GM19452 (cell line): ENCODE data around the gene GFOD2.
"Not testable (repeated sequence)": the region's sequence is repeated elsewhere in the genome, so short reads cannot be mapped to it uniquely, and the experiment has no call there.

Source experiments
- ATAC-seq: cut with Tn5 transposase; IDR thresholded peaks from one replicate; pipeline ENCODE4 v1.9.1; 2021; ENCODE audit not compliant: unreplicated experiment

The GFOD2 gene, protein sequence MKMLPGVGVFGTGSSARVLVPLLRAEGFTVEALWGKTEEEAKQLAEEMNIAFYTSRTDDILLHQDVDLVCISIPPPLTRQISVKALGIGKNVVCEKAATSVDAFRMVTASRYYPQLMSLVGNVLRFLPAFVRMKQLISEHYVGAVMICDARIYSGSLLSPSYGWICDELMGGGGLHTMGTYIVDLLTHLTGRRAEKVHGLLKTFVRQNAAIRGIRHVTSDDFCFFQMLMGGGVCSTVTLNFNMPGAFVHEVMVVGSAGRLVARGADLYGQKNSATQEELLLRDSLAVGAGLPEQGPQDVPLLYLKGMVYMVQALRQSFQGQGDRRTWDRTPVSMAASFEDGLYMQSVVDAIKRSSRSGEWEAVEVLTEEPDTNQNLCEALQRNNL

DNA sequence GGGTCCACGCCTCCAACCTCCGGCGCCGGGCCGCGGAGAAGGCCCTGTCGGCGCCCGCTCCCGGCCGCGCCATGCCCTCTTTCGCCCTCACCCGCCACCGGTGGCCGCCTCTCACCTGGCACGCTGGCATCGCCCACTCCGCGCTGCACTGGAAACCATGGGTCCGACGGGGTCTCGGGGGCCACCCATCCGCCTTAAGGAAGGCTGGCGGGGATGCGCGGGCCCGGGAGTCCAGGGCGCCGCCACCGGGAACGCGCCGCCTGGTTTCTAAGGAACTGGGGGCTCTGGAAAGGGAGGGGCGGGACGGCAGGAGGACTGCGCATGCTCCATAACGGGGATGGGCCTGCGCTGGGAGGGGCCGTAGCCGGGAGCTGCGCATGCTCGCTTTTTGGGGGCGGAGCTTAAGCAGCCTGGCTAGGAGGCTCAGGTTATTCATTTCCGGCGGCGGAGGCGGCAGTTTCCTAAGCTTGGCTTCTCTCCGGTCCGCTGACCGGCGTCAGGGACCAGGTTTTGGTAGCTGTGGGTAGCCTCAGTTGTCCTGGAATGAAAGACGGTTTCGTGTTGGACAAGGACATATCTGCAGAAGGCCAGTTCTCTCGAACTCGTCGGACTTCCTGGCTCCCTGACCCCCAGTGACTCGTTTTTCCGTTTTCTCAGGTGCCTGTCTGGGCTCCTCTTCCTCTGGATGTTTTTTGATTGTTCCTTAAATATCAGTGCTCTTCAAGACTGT lies at the start of gene GFOD2:
Gene GFOD2 (minus strand): TSS at position 269 of the 730 bp plus-strand sequence. CDS start 33,601 bp downstream, outside the sequence.
- peak; percentile 84 for ATAC-seq

- no peak for ATAC-seq
These were observed 48.8 kb upstream of the GFOD2 start for GRCh38 chr16:67767953-67768352.

- no peak for ATAC-seq
These were observed 47.2 kb upstream of the GFOD2 start for GRCh38 chr16:67766291-67766690.

DNA sequence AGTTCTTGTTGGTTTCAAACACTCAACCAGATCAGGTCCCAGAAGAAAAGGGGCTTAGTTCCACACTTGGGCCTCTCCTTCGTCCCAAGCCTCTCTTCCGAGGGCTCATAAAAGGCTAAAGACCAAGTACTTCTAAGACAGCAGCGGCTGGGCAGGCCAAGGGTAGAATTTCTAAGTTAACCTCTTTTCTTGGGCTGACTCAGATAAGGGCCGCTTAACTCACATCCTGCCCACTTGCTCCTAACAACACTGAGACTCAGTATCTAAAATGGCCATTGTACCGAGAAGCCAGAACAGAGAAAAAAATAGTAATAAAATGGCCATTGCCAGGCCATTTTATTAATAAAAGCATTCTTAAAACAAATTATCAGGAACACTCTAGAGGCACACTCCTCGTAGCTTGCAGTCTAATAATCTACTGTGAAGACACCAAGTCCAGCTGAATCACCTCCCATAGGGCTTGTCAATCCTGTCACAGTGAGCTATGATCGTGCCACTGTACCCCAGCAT lies 45.1 kb upstream of the GFOD2 start:
- no peak for ATAC-seq

GRCh38 chr16:67763066-67763465 lies 44.0 kb upstream of the GFOD2 start:
- ATAC-seq: no peak

DNA sequence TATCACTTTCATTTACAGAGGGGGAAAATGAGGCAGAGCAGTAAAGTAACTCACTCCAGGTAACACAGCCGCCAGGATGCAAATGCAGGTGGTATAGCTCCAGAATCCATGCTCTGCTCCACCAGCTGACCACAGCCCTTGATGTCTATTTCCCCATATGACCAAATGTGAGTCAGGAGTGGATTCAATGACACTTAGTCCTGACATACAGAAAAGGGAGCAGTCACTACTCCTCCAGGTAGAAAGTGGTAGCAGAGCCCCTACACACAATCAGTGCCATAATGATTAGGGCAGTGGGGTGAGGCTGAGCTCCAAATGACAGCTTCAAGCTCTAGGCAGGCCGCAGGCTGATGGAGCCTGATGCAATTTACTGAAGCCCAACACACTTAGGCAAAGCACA lies 43.3 kb upstream of the GFOD2 start:
- ATAC-seq: no peak

- ATAC-seq: no peak
These were observed 42.8 kb upstream of the GFOD2 start for GRCh38 chr16:67761924-67762323.

DNA sequence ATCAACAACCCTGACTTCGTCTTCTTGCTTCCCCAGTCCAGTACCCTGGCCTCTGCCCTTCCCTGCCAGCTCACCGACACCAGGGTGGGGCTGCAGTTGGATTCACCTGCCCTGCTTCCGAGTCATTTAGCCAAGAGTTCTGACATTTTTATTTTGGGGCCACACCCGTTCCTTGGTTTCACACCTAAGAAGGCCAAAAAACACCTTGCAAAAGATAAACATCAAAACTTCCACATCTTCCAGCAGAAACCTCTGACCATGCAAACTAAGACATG lies 41.8 kb upstream of the GFOD2 start:
- no peak for ATAC-seq

GRCh38 chr16:67760206-67760955 lies 41.3 kb upstream of the GFOD2 start:
- ATAC-seq: no peak

DNA sequence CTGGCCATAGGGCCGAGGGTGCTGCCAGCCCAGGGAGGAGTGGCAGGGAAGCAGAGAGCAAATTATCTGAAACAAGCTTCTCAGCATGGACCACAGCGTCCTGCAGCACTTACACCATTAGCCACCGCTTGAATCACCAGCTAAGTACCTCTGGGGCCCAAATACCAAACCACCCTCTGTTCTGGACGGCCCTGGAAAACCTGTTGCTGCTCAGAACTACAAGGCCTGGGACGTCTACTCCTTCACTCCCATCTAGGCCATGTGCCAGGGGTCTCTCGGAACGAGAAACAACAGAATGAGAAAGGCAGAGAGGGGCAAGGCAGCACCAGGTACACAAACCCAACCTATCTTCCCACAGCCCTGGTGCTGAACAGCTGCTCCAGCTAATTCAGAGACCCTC lies 39.9 kb upstream of the GFOD2 start:
- ATAC-seq: no peak

DNA sequence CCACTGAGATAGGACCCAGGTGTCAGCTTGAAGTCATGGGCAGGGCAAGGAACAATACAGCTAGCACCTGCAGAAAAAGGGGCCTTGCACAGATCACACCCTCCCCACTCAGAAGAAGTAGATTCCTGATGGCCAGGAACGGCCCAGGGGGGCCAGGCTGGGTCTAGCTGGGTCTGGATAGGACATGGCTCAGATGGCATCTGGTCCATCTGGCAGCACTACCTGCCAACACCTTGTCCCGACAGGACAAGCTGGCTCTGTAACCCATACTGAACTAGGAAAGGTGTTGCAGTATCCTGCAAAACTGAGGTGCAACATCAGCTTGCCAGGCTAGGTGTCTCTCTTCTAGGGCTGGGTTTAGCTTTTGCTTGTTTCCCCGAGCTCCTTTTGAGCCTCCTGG lies 38.9 kb upstream of the GFOD2 start:
- ATAC-seq: no peak

GRCh38 chr16:67752641-67753040 lies 33.5 kb upstream of the GFOD2 start:
- no peak for ATAC-seq

DNA sequence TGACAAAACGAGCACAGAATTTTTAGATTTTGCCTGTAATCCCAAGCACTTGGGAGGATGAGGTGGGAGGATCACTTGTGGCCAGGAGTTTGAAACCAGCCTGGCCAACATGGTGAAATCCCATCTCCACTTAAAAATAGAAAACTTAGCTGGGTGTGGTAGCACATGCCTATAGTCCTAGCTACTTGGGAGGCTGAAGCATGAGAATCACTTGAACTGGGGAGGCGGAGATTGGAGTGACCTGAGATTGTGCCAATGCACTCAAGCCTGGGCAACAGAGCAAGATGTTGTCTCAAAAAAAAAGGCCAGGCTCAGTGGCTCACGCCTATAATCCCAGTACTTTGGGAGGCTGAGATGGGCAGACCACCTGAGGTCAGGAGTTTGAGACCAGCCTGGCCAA lies 32.2 kb upstream of the GFOD2 start:
- ATAC-seq: not testable (repeated sequence)

DNA sequence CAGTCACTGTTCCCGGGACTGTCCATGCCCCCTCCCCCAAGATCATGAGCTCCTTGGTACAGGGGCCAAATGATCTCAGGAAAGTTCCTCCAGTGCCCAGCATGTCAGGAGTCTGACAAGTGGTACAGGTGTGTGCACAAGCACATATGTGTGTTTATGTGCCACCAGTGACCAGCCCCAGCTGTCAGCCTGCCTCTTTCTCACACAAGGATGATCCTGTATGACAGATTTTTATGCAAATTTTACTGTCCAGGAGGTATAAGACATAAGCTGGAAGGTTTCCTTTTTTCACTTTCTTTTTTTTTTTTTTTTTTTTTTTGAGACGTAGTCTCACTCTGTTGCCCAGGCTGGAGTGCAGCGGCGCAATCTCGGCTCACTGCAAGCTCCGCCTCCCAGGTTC lies 31.4 kb upstream of the GFOD2 start:
- ATAC-seq: no peak

DNA sequence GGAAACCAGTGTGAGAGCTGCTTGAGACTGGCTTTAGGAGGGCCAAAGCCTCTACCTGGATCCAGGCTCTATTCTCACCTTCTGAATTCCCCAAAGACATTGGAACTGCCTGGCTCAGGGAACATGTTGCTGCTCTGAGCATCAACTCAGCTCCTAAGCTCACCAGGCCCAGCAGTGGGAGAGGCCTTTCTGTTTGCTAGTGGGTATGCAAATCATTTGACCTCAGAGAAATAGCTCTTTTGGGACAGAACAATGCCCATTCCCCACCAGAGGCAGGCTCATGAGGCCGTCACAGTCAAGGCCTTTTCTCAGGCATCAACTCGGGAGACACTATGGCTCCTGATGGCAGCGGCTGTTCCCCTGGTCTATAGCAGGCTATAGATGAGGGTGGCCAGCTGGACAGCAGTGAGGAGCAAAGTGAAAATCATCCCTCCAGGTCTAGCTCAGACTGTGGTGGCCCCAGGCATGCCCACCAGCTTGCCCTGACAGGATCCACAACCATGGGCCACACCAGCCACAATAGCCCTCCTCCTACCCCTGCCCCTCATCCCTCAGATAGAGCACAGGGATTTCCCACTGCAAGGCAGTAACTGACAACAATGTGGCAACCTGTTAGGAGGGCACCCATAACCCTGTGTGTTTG lies 30.4 kb upstream of the GFOD2 start:
- ATAC-seq: no peak

DNA sequence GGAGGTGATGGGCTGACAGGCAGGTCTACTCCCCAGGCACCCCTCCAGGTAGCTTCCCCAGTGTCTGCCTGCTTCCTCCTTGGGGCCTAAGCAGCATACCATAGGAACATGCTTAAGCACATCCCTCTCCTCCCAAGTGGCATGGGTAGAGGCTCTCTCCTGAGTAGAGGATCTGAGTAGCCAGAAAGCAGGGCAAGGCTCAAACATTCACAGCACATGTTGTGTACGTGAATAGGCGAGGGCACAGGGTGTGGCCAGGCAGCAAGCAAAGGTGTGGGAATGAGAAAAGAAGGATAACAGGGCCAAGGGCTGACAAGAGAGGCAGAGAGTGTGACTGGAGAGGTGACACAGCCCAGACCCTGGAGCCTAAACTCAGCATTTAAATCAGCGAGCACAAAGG lies 29.7 kb upstream of the GFOD2 start:
- ATAC-seq: no peak

DNA sequence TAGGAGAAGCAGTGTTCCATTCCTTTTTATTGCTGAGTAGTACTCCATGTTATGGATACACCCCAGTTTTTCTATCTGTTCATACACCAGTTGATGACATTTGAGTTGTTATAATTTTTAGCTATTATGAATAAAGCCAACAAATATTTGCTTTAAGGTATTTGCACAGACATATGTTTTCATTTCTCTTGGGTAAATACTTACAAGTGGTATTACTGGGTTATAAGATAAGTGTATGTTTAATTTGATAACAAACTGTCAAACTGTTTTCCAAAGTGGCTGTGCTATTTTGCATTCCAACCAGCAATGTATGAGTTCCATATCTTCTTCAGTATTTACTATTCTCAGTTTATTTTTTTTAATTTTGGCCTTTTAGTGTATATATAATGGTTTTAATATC lies 27.7 kb upstream of the GFOD2 start:
- no peak for ATAC-seq

GRCh38 chr16:67741118-67741517 lies 22.0 kb upstream of the GFOD2 start:
- ATAC-seq: no peak

- no peak for ATAC-seq
These were observed 21.3 kb upstream of the GFOD2 start for GRCh38 chr16:67740391-67740790.

DNA sequence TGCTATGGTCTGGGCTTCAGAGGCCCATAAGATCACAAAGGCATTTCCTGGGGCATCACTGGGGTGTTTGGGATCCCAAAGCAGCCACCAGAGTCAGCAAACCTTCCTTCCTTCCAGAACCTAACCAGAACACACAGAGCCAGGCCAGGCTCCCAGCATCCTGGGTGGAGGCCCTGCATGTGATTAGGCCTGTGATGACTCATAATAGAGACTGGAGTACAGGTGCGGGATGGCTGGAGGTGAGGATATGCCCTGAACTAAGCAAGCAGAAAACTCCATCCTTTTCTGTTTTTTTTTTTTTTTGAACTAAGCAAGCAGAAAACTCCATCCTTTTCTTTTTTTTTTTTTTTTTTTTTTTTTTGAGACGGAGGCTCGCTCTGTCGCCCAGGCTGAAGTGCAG lies 17.7 kb upstream of the GFOD2 start:
- ATAC-seq: no peak

GRCh38 chr16:67734731-67735201 lies 15.7 kb upstream of the GFOD2 start:
- ATAC-seq: no peak
